Vagina (tissue), 2 donors: ENCODE results near the gene PHTF1. TPM values are rescaled to one million over a fixed set of nuclear protein-coding genes. Genes with fewer than 3 reads are reported as not detected.

Experiments
- DNase-seq, 2 donors: peaks; one replicate each; pipeline ENCODE4 v3.0.0-alpha.2; 2017; ENCODE audit errors: extremely low spot score in 2 of 2
- H3K27ac ChIP-seq: fragments of 200-600 bp; sonication (generic); one replicate; pipeline ENCODE4 v1.5.1; 2019
- H3K27me3 ChIP-seq: fragments of 200-600 bp; sonication (generic); one replicate; pipeline ENCODE4 v1.5.1; 2019
- H3K36me3 ChIP-seq, 2 donors: fragments of 200-600 bp; sonication (generic); one replicate each; pipeline ENCODE4 v1.5.1; 2017 to 2019
- H3K4me1 ChIP-seq: fragments of 200-600 bp; sonication (generic); one replicate; pipeline ENCODE4 v1.5.1; 2019
- H3K4me3 ChIP-seq, 2 donors: fragments of 200-600 bp; sonication (generic); 1 replicate in 1 of 2; 2 replicates in 1 of 2; pipeline ENCODE4 v1.5.1; 2016 to 2019
- H3K9me3 ChIP-seq: fragments of 200-600 bp; sonication (generic); one replicate; pipeline ENCODE4 v1.5.1; 2019
- POLR2A ChIP-seq, 2 donors: fragments of 450-650 bp; IDR thresholded peaks; one replicate each; pipeline ENCODE4 v1.6.1; 2017; ENCODE audit warnings: antibody characterized with exemption in 2 of 2, mild to moderate bottlenecking in 2 of 2, moderate library complexity in 2 of 2
- POLR2AphosphoS5 ChIP-seq, 2 donors: sonication (generic); formaldehyde crosslinking; IDR thresholded peaks; one replicate each; pipeline ENCODE4 v1.9.0; 2017; ENCODE audit warnings: antibody characterized with exemption in 2 of 2, mild to moderate bottlenecking in 2 of 2, low read depth in 1 of 2; ENCODE audit not compliant: insufficient read depth in 1 of 2
- intact Hi-C: fragments of 100-400 bp; cut with DNase I; formaldehyde crosslinking; loops from one replicate; pipeline ENCODE4 v1.15.1; 2023
- total RNA-seq: library from RNA; depleted of rRNA; stranded (reverse); fragments of >200 nt; gene quantifications from one replicate; pipeline ENCODE4 v1.2.3, GENCODE V29; 2016
- TF ChIP-seq, protein P1 (sequence below), 3 experiments: fragments of 450-650 bp in 2 of 3; fragments of 200-600 bp in 1 of 3; sonication (generic) in 1 of 3; IDR thresholded peaks; one replicate each; pipeline ENCODE4 v1.5.1; 2017 to 2019; ENCODE audit warnings: antibody characterized with exemption in 3 of 3, mild to moderate bottlenecking in 2 of 3, moderate library complexity in 2 of 3

The PHTF1 gene
- total RNA-seq, 1 donor from 2014 or later = 4.7 TPM

DNA sequence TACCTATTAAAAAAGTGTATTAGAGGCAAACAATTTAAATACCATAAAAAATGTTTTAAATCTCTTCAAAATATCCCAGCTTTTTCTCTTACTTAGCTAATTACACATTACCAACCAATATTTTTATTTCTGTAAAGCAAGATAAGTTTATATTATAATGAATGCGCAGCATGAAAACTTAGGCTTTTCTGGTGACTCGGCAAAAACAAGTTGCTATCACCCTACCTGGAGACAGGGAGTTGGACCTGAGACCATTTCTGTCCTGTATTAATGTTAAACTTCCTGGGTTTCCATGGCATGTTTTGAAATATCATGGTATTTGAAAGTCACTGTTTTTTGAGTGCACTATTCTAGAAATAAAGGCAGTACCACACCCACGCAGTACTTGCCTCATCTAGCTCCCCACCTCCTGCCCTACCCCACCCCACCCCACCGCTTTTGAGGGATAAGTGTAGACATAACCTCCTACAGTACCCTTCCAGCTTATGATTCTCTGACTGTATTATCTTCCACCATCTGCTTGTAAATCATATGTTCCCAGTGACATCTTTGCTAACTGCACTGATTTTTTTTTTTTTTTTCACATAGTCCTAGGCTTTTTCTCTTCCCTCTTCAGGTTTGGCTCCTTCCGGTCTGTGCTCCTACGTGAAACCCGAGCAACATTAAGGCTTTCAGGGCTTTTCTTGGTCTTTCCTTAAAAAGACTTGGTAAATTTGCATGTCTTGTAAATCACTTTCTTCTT lies 77.5 kb downstream of the PHTF1 start:
- no peak for DNase-seq
- intact Hi-C loops = loop anchor here (5.0 kb wide), 1 partner anchor 539 kb away; no protein-coding TSS in a partner anchor
- TF ChIP-seq POLR2AphosphoS5 (IDR thresholded peaks at IDR 0.05; ENCODE audit: insufficient read depth in 1 of 2, low read depth in 1 of 2) = no peak
- TF ChIP-seq POLR2A (IDR thresholded peaks at IDR 0.05) = no peak
- TF ChIP-seq, protein P1, sequence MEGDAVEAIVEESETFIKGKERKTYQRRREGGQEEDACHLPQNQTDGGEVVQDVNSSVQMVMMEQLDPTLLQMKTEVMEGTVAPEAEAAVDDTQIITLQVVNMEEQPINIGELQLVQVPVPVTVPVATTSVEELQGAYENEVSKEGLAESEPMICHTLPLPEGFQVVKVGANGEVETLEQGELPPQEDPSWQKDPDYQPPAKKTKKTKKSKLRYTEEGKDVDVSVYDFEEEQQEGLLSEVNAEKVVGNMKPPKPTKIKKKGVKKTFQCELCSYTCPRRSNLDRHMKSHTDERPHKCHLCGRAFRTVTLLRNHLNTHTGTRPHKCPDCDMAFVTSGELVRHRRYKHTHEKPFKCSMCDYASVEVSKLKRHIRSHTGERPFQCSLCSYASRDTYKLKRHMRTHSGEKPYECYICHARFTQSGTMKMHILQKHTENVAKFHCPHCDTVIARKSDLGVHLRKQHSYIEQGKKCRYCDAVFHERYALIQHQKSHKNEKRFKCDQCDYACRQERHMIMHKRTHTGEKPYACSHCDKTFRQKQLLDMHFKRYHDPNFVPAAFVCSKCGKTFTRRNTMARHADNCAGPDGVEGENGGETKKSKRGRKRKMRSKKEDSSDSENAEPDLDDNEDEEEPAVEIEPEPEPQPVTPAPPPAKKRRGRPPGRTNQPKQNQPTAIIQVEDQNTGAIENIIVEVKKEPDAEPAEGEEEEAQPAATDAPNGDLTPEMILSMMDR (IDR thresholded peaks at IDR 0.05) = no peak
- Histone ChIP-seq H3K27ac (no peak overlapping the region), H3K4me1 (peaks cover 15% of the 10 kb centered on the region), H3K9me3 (no peaks in the 10 kb centered on the region), H3K36me3 (no peaks in the 10 kb centered on the region), H3K27me3 (no peaks in the 10 kb centered on the region), H3K4me3 (no peak overlapping the region)

DNA sequence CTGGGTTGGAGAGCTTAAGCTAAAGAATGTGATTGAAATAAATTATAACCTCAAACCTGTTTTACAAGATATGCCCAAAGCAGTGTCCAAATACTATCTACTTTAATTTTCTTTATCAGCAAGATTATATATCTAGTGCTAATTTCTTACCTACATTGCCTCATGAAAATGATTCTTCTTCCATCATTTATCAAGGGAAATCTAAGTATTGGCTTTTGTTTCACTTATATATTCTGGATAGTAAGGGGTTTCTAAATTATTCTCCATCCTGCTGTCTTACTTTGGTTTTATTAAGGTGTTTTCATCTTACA lies 81.2 kb downstream of the PHTF1 start:
- no peak for TF ChIP-seq POLR2AphosphoS5 (IDR thresholded peaks at IDR 0.05; ENCODE audit: insufficient read depth in 1 of 2, low read depth in 1 of 2)
- TF ChIP-seq, protein P1 (IDR thresholded peaks at IDR 0.05) = peak in 1 of 3 experiments; percentile 8
- no peak for TF ChIP-seq POLR2A (IDR thresholded peaks at IDR 0.05)
- H3K27me3 ChIP-seq = no peaks in the 10 kb centered on the region
- no peak for DNase-seq
- H3K4me3 ChIP-seq = no peak overlapping the region
- peaks cover 9% of the 10 kb centered on the region for H3K4me1 ChIP-seq
- intact Hi-C loops = no loop called here
- H3K9me3 ChIP-seq = no peaks in the 10 kb centered on the region
- no peak overlapping the region for H3K27ac ChIP-seq
- H3K36me3 ChIP-seq = no peaks in the 10 kb centered on the region

GRCh38 chr1:113677250-113678158 lies 81.8 kb downstream of the PHTF1 start:
- intact Hi-C loops = no loop called here
- Histone ChIP-seq H3K4me3 (no peak overlapping the region), H3K9me3 (no peaks in the 10 kb centered on the region), H3K27ac (no peak overlapping the region), H3K36me3 (no peaks in the 10 kb centered on the region), H3K27me3 (no peaks in the 10 kb centered on the region), H3K4me1 (peaks cover 9% of the 10 kb centered on the region)
- TF ChIP-seq POLR2AphosphoS5 (IDR thresholded peaks at IDR 0.05; ENCODE audit: insufficient read depth in 1 of 2, low read depth in 1 of 2) (no peak), POLR2A (IDR thresholded peaks at IDR 0.05) (no peak)
- TF ChIP-seq, protein P1 (IDR thresholded peaks at IDR 0.05) = peak; percentile 23 to 68 (median 33)
- no peak for DNase-seq

DNA sequence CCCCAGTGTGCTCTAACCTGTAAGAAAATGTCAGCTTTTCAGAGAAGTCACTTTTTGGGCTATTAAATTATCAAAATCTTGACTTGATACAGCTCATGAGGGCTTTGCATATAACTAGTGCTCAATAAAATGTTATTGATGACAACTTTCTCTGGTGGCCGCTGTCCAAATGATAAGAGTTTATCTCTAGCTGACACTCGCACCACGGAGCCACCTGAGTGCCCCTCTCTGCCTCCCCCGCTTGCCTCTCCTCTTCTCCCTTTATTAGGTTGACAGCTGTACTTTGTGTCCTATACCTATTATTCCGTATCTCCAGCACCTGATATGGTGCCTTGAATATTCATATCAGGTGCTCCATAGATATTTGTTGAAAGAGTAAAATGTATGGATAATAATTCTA lies 82.8 kb downstream of the PHTF1 start:
- TF ChIP-seq POLR2A (IDR thresholded peaks at IDR 0.05) (no peak), POLR2AphosphoS5 (IDR thresholded peaks at IDR 0.05; ENCODE audit: insufficient read depth in 1 of 2, low read depth in 1 of 2) (no peak)
- TF ChIP-seq, protein P1 (IDR thresholded peaks at IDR 0.05) = no peak
- H3K27ac ChIP-seq = no peak overlapping the region
- H3K27me3 ChIP-seq = no peaks in the 10 kb centered on the region
- DNase-seq = no peak
- H3K9me3 ChIP-seq = no peaks in the 10 kb centered on the region
- no peaks in the 10 kb centered on the region for H3K36me3 ChIP-seq
- peaks cover 9% of the 10 kb centered on the region for H3K4me1 ChIP-seq
- intact Hi-C loops = no loop called here
- H3K4me3 ChIP-seq = no peak overlapping the region
